SK-N-SH (cell line): ENCODE data around the gene TMCC2. TPM values are rescaled to one million over a fixed set of nuclear protein-coding genes. Genes with fewer than 3 reads are reported as not detected.

Experiments
- CTCF ChIA-PET: fragments of 300-600, 350-600 bp; formaldehyde crosslinking; extraction: SDS; loops from one replicate; lab custom pipeline; 2021; lab: Yijun Ruan, JAX
- POLR2A ChIA-PET: fragments of 350-600 bp; sonication (Branson Sonifier 250); formaldehyde crosslinking; extraction: SDS; loops from one replicate; lab custom pipeline; 2020; ENCODE audit warnings: antibody characterized with exemption, inconsistent platforms; lab: Yijun Ruan, JAX
- DNase-seq: peaks from one replicate; pipeline ENCODE4 v3.0.0; 2012
- H2AFZ ChIP-seq: fragments of 200-600 bp; sonication (generic); 2 replicates; pipeline ENCODE4 v1.8.1; 2016; ENCODE audit warnings: antibody characterized with exemption, mild to moderate bottlenecking, low read depth
- H3F3A ChIP-seq: fragments of 200-600 bp; sonication (generic); replicated peaks from 2 replicates; pipeline ENCODE3; 2016; ENCODE audit warnings: antibody characterized with exemption, mild to moderate bottlenecking; ENCODE audit not compliant: insufficient read depth
- H3K27ac ChIP-seq, 2 experiments: fragments of 200-500 bp in 1 of 2; fragments of 200-600 bp in 1 of 2; sonication (Bioruptor generic) in 1 of 2; sonication (generic), shearing (Covaris generic) in 1 of 2; 2 replicates each; pipeline versions ENCODE4 v1.5.1 to v1.6.1; 2014 to 2016; ENCODE audit warnings: low read depth in 2 of 2, inconsistent platforms in 1 of 2, low read length in 1 of 2, mild to moderate bottlenecking in 1 of 2, mixed read lengths in 1 of 2
- H3K27me3 ChIP-seq: fragments of 200-600 bp; sonication (generic), shearing (Covaris generic); 2 replicates; pipeline ENCODE4 v1.6.1; 2016; ENCODE audit warnings: mixed run types; ENCODE audit not compliant: insufficient read depth
- H3K36me3 ChIP-seq, 2 experiments: fragments of 200-500 bp in 1 of 2; fragments of 200-600 bp in 1 of 2; sonication (Bioruptor generic) in 1 of 2; sonication (generic) in 1 of 2; replicated peaks in 1 of 2; 2 replicates each; pipeline versions ENCODE3 to v1.5.1; 2014 to 2016; ENCODE audit warnings: low read length in 1 of 2, mild to moderate bottlenecking in 1 of 2; ENCODE audit not compliant: insufficient read depth in 2 of 2, control insufficient read depth in 1 of 2
- H3K4me1 ChIP-seq, 2 experiments: fragments of 200-500 bp in 1 of 2; fragments of 200-600 bp in 1 of 2; sonication (Bioruptor generic) in 1 of 2; sonication (generic), shearing (Covaris generic) in 1 of 2; 2 replicates each; pipeline versions ENCODE4 v1.5.1 to v1.6.1; 2014 to 2016; ENCODE audit warnings: low read depth in 1 of 2, low read length in 1 of 2, mixed run types in 1 of 2; ENCODE audit not compliant: insufficient read depth in 2 of 2, control insufficient read depth in 1 of 2
- H3K4me2 ChIP-seq: fragments of 200-600 bp; sonication (generic), shearing (Covaris generic); 2 replicates; pipeline ENCODE4 v1.6.1; 2017; ENCODE audit warnings: mixed run types
- H3K4me3 ChIP-seq, 2 experiments: fragments of 200-500 bp in 1 of 2; fragments of 200-600 bp in 1 of 2; sonication (Bioruptor generic) in 1 of 2; sonication (generic), shearing (Covaris generic) in 1 of 2; 2 replicates each; pipeline versions ENCODE4 v1.5.1 to v1.8.1; 2014 to 2016; ENCODE audit warnings: low read depth in 2 of 2, inconsistent platforms in 1 of 2, low read length in 1 of 2, mild to moderate bottlenecking in 1 of 2, mixed read lengths in 1 of 2, moderate library complexity in 1 of 2
- H3K79me2 ChIP-seq: fragments of 200-600 bp; sonication (generic); 2 replicates; pipeline ENCODE4 v1.8.1; 2017; ENCODE audit warnings: mild to moderate bottlenecking; ENCODE audit not compliant: insufficient read depth
- H3K9ac ChIP-seq: fragments of 200-600 bp; sonication (generic); 2 replicates; pipeline ENCODE4 v1.6.1; 2017; ENCODE audit warnings: mixed run types
- H3K9me2 ChIP-seq: fragments of 200-600 bp; sonication (generic); 2 replicates; pipeline ENCODE4 v1.6.1; 2017; ENCODE audit warnings: mixed run types
- H3K9me3 ChIP-seq: fragments of 200-600 bp; sonication (generic); 2 replicates; pipeline ENCODE4 v1.6.1; 2017; ENCODE audit warnings: mixed run types, mild to moderate bottlenecking, moderate library complexity
- H4K20me1 ChIP-seq: fragments of 200-600 bp; sonication (generic); 2 replicates; pipeline ENCODE4 v1.6.1; 2017; ENCODE audit warnings: mild to moderate bottlenecking, mixed run types; ENCODE audit not compliant: insufficient read depth
- CTCF ChIP-seq: fragments of 200-600 bp; sonication (generic); IDR thresholded peaks from 2 replicates; pipeline ENCODE4 v1.6.1; 2017; ENCODE audit warnings: antibody characterized with exemption, mild to moderate bottlenecking, moderate library complexity
- ELF1 ChIP-seq: IDR thresholded peaks from 2 replicates; pipeline ENCODE4 v1.4.0; 2012
- EP300 ChIP-seq, 2 experiments: IDR thresholded peaks; 2 replicates each; pipeline versions ENCODE4 v1.4.0 to v1.6.1; 2012; ENCODE audit warnings: borderline replicate concordance in 1 of 2, low read depth in 1 of 2, low read length in 1 of 2
- FOSL2 ChIP-seq: IDR thresholded peaks from 2 replicates; pipeline ENCODE4 v1.4.0; 2012; ENCODE audit warnings: low read depth, mild to moderate bottlenecking, moderate library complexity, borderline replicate concordance
- MAX ChIP-seq: IDR thresholded peaks from 2 replicates; pipeline ENCODE4 v1.4.0; 2012; ENCODE audit warnings: low read depth
- MXI1 ChIP-seq: IDR thresholded peaks from 2 replicates; pipeline ENCODE4 v1.6.1; 2012; ENCODE audit warnings: mild to moderate bottlenecking, low read depth, low read length, improper control_type of control experiment
- NFIC ChIP-seq: IDR thresholded peaks from 2 replicates; pipeline ENCODE4 v1.4.0; 2012; ENCODE audit warnings: borderline replicate concordance
- NRF1 ChIP-seq: IDR thresholded peaks from 2 replicates; pipeline ENCODE4 v1.6.1; 2012; ENCODE audit warnings: low read depth, mild to moderate bottlenecking, low read length
- RAD21 ChIP-seq: IDR thresholded peaks from 2 replicates; pipeline ENCODE4 v1.6.1; 2012; ENCODE audit warnings: mild to moderate bottlenecking, low read length
- RCOR1 ChIP-seq: fragments of 150-350 bp; IDR thresholded peaks from 2 replicates; pipeline ENCODE4 v1.6.1; 2017; ENCODE audit warnings: antibody characterized with exemption, low read length
- RXRA ChIP-seq: IDR thresholded peaks from 2 replicates; pipeline ENCODE4 v1.4.0; 2012; ENCODE audit warnings: low read depth, mild to moderate bottlenecking, borderline replicate concordance
- SMC3 ChIP-seq: IDR thresholded peaks from 2 replicates; pipeline ENCODE4 v1.6.1; 2012; ENCODE audit warnings: low read depth, low read length, improper control_type of control experiment
- TAF1 ChIP-seq: IDR thresholded peaks from 2 replicates; pipeline ENCODE4 v1.6.1; 2012; ENCODE audit warnings: low read depth, mild to moderate bottlenecking, low read length, moderate library complexity, borderline replicate concordance
- TCF12 ChIP-seq: IDR thresholded peaks from 2 replicates; pipeline ENCODE4 v1.4.0; 2012
- USF1 ChIP-seq: IDR thresholded peaks from 2 replicates; pipeline ENCODE4 v1.4.0; 2012; ENCODE audit warnings: low read depth, borderline replicate concordance
- WGBS: methylation state at CpG from one replicate; pipeline ENCODE4 v1.1.6; 2017; ENCODE audit warnings: low lambda C conversion rate; 5-methylcytosine and 5-hydroxymethylcytosine counted together
- polyA plus RNA-seq, 3 experiments: library from polyadenylated mRNA; depleted of rRNA; stranded (reverse); fragments of >200 nt; gene quantifications; 2 replicates each; pipeline ENCODE4 v1.2.3, GENCODE V29; 2012

Gene TMCC2
- polyA plus RNA-seq, 1 of the 3 experiments (the other 2 are of a cell fraction) = 6.0 TPM

GRCh38 chr1:205261946-205262691 lies 34.4 kb downstream of the TMCC2 start:
- Histone ChIP-seq H3K36me3 (no peaks in the 10 kb centered on the region), H3K79me2 (no peaks in the 10 kb centered on the region), H2AFZ (peak overlapping the region; percentile 30), H3K9me3 (no peaks in the 10 kb centered on the region), H3F3A (peaks cover 11% of the 10 kb centered on the region), H3K27me3 (no peaks in the 10 kb centered on the region), H3K4me3 (no peak overlapping the region), H3K4me1 (peaks cover 14 to 34% of the 10 kb centered on the region in 2 experiments; a peak in 3 of 4 replicates), H3K4me2 (peak overlapping the region; percentile 64), H3K9me2 (no peaks in the 10 kb centered on the region), H3K27ac (peak overlapping the region in 1 of 2 experiments; percentile 37; a peak in 2 of 4 replicates), H4K20me1 (no peaks in the 10 kb centered on the region), H3K9ac (peak overlapping the region; percentile 48)
- POLR2A ChIA-PET = no interaction called here
- CTCF ChIA-PET = interaction anchor here (0.6 to 38.3 kb wide), 5 partner anchors 11 to 370 kb away, joined by 3 to 1368 read pairs (median 93); partner anchors contain the start of genes ELK4 and NUAK2
- 55% methylated on average over 5 of the region's 5 CpGs for WGBS
- DNase-seq = no peak
- TF ChIP-seq MXI1 = no peak
- TF ChIP-seq NFIC = 0 out of 2 replicates have a peak, but pooled peaks have one; percentile 43
- peak; percentile 30; the same call in 1 of the 2 replicates for TF ChIP-seq TCF12
- no peak for TF ChIP-seq NRF1
- no peak for TF ChIP-seq EP300 (IDR thresholded peaks at IDR 0.05; ENCODE audit: borderline replicate concordance in 1 of 2, low read depth in 1 of 2, low read length in 1 of 2)

- peaks cover 14 to 34% of the 10 kb centered on the region in 2 experiments; a peak in 3 of 4 replicates for H3K4me1 ChIP-seq
- 72% methylated on average over 8 of the region's 8 CpGs for WGBS
- DNase-seq = no peak
- peaks cover 11% of the 10 kb centered on the region for H3F3A ChIP-seq
- H3K4me2 ChIP-seq = peak overlapping the region; percentile 64; the same call in 1 of the 2 replicates
- H3K27ac ChIP-seq = peak overlapping the region in 1 of 2 experiments; percentile 37; a peak in 1 of 4 replicates
- H3K36me3 ChIP-seq = no peaks in the 10 kb centered on the region
- H3K4me3 ChIP-seq = no peak overlapping the region
- CTCF ChIA-PET = interaction anchor here (9.7 to 38.3 kb wide), 3 partner anchors 10 to 201 kb away, joined by 93 to 1368 read pairs (median 189); partner anchors contain the start of gene NUAK2
- no peak overlapping the region for H3K9ac ChIP-seq
- H3K79me2 ChIP-seq = no peaks in the 10 kb centered on the region
- H3K27me3 ChIP-seq = no peaks in the 10 kb centered on the region
- H3K9me3 ChIP-seq = no peaks in the 10 kb centered on the region
- TF ChIP-seq SMC3 (no peak), RXRA (no peak), MXI1 (no peak), FOSL2 (no peak), RAD21 (no peak), CTCF (no peak), TAF1 (no peak), USF1 (no peak), ELF1 (no peak), TCF12 (no peak), RCOR1 (no peak), EP300 (IDR thresholded peaks at IDR 0.05; ENCODE audit: borderline replicate concordance in 1 of 2, low read depth in 1 of 2, low read length in 1 of 2) (no peak), MAX (no peak)
- H3K9me2 ChIP-seq = no peaks in the 10 kb centered on the region
- H4K20me1 ChIP-seq = no peaks in the 10 kb centered on the region
- POLR2A ChIA-PET = no interaction called here
- H2AFZ ChIP-seq = no peak overlapping the region; the same call in 1 of the 2 replicates
Observed at GRCh38 chr1:205262731-205263171, 35.0 kb downstream of the TMCC2 start.
